ENCODE results near the gene AKAP4. TPM values are rescaled to one million over a fixed set of nuclear protein-coding genes. Genes with fewer than 3 reads are reported as not detected.

The AKAP4 gene
- total RNA-seq, 1 donor from 2014 or later, result not detected

- no peaks in the 10 kb centered on the region for H3K9me3 ChIP-seq (ENCODE audit: low read depth)
- Mint-ChIP-seq H3K9me3 (no peaks in the 10 kb centered on the region), H3K27ac (no peak overlapping the region), H3K27me3 (ENCODE audit: insufficient read depth, low read depth) (peaks cover 9% of the 10 kb centered on the region), H3K36me3 (no peaks in the 10 kb centered on the region), H3K4me3 (no peak overlapping the region), H3K4me1 (peaks cover 23% of the 10 kb centered on the region)
- no peaks in the 10 kb centered on the region for H3K36me3 ChIP-seq
- no peaks in the 10 kb centered on the region for H3K4me1 ChIP-seq
- TF ChIP-seq EZH2phosphoT487 (IDR thresholded peaks at IDR 0.05), result no peak
- no peaks in the 10 kb centered on the region for H3F3A ChIP-seq (ENCODE audit: low read depth)
- no peaks in the 10 kb centered on the region for H3K27me3 ChIP-seq
- no peak for DNase-seq (ENCODE audit: low spot score)
- H3K79me2 ChIP-seq (ENCODE audit: low read depth), result no peaks in the 10 kb centered on the region
- no peak overlapping the region for H3K4me3 ChIP-seq
- H2AFZ ChIP-seq (replicated peaks), result no peak overlapping the region
- H3K9ac ChIP-seq, result no peak overlapping the region
- H3K4me2 ChIP-seq, result no peak overlapping the region
- no peaks in the 10 kb centered on the region for H4K20me1 ChIP-seq (ENCODE audit: low read depth)
- no peak overlapping the region for H3K27ac ChIP-seq
These were observed 16.9 kb downstream of the AKAP4 start for GRCh38 chrX:50183891-50184290.

GRCh38 chrX:50180073-50180940 lies 20.5 kb downstream of the AKAP4 start:
- no peak for DNase-seq (ENCODE audit: low spot score)
- H3K4me2 ChIP-seq, result no peak overlapping the region
- TF ChIP-seq EZH2phosphoT487 (IDR thresholded peaks at IDR 0.05), result no peak
- TF ChIP-seq EZH2 (IDR thresholded peaks at IDR 0.05), result no peak
- TF ChIP-seq CTCF (IDR thresholded peaks at IDR 0.05), result no peak
- no peaks in the 10 kb centered on the region for H3K4me1 ChIP-seq
- H3K27ac ChIP-seq, result no peak overlapping the region
- Mint-ChIP-seq H3K27me3 (ENCODE audit: insufficient read depth, low read depth) (peaks cover 11% of the 10 kb centered on the region), H3K36me3 (no peaks in the 10 kb centered on the region), H3K27ac (no peak overlapping the region), H3K4me3 (no peak overlapping the region), H3K4me1 (no peaks in the 10 kb centered on the region), H3K9me3 (no peaks in the 10 kb centered on the region)
- no peak overlapping the region for H3K9ac ChIP-seq
- H3F3A ChIP-seq (ENCODE audit: low read depth), result no peaks in the 10 kb centered on the region
- no peak overlapping the region for H2AFZ ChIP-seq (replicated peaks)
- no peaks in the 10 kb centered on the region for H3K27me3 ChIP-seq
- H4K20me1 ChIP-seq (ENCODE audit: low read depth), result no peaks in the 10 kb centered on the region
- H3K4me3 ChIP-seq, result no peak overlapping the region
- H3K9me3 ChIP-seq (ENCODE audit: low read depth), result no peaks in the 10 kb centered on the region
- no peaks in the 10 kb centered on the region for H3K36me3 ChIP-seq
- no peaks in the 10 kb centered on the region for H3K79me2 ChIP-seq (ENCODE audit: low read depth)

- no peaks in the 10 kb centered on the region for H3K27me3 Mint-ChIP-seq (ENCODE audit: insufficient read depth, low read depth)
These were observed 31.1 kb downstream of the AKAP4 start for GRCh38 chrX:50169717-50170116.

More at GRCh38 chrX:50169717-50170116, 31.1 kb downstream of the AKAP4 start:
- Histone ChIP-seq H3K79me2 (ENCODE audit: low read depth) (no peaks in the 10 kb centered on the region), H2AFZ (replicated peaks) (no peak overlapping the region), H3K27ac (no peak overlapping the region), H3K9me3 (ENCODE audit: low read depth) (no peaks in the 10 kb centered on the region), H3K4me3 (no peak overlapping the region), H3F3A (ENCODE audit: low read depth) (no peaks in the 10 kb centered on the region), H3K4me2 (no peak overlapping the region), H3K4me1 (no peaks in the 10 kb centered on the region), H3K27me3 (no peaks in the 10 kb centered on the region), H4K20me1 (ENCODE audit: low read depth) (no peaks in the 10 kb centered on the region), H3K9ac (no peak overlapping the region), H3K36me3 (no peaks in the 10 kb centered on the region)
- no peak overlapping the region for H3K4me3 Mint-ChIP-seq
- H3K27ac Mint-ChIP-seq, result no peak overlapping the region
- H3K9me3 Mint-ChIP-seq, result peaks cover 8% of the 10 kb centered on the region
- no peaks in the 10 kb centered on the region for H3K36me3 Mint-ChIP-seq
- no peaks in the 10 kb centered on the region for H3K4me1 Mint-ChIP-seq
- no peak for TF ChIP-seq CTCF (IDR thresholded peaks at IDR 0.05)
- TF ChIP-seq EZH2 (IDR thresholded peaks at IDR 0.05), result no peak
- TF ChIP-seq EZH2phosphoT487 (IDR thresholded peaks at IDR 0.05), result no peak
- DNase-seq (ENCODE audit: low spot score), result no peak

All from neural progenitor cell (in vitro differentiated cells).